Fibroblast of pulmonary artery (primary cell): ENCODE measurements around the gene IKZF2.

ENCODE experiments used
- DNase-seq: peaks from one replicate; pipeline ENCODE4 v3.0.0-alpha.2; 2010; ENCODE audit warnings: low read depth
- H3K4me3 ChIP-seq: replicated peaks from 2 replicates; pipeline ENCODE4 v1.5.1; 2011; ENCODE audit warnings: low read depth, mild to moderate bottlenecking, control low read depth, low read length, moderate library complexity
- CTCF ChIP-seq: IDR thresholded peaks from 2 replicates; pipeline ENCODE4 v1.5.1; 2011; ENCODE audit warnings: mild to moderate bottlenecking, control low read depth, low read length, inconsistent platforms; ENCODE audit errors: missing control alignments

IKZF2 gene

GRCh38 chr2:213167271-213167930 lies 16.0 kb upstream of the IKZF2 start:
- no peak for DNase-seq
- no peak overlapping the region for H3K4me3 ChIP-seq
- no peak for TF ChIP-seq CTCF

GRCh38 chr2:213166109-213166508 lies 14.7 kb upstream of the IKZF2 start:
- no peak for DNase-seq
- no peak for TF ChIP-seq CTCF
- no peak overlapping the region for H3K4me3 ChIP-seq

GRCh38 chr2:213164263-213164662 lies 12.9 kb upstream of the IKZF2 start:
- DNase-seq, result no peak
- TF ChIP-seq CTCF, result no peak
- no peak overlapping the region for H3K4me3 ChIP-seq

GRCh38 chr2:213162516-213163118 lies 11.2 kb upstream of the IKZF2 start:
- no peak overlapping the region for H3K4me3 ChIP-seq
- TF ChIP-seq CTCF, result no peak
- peak; percentile 19 for DNase-seq

GRCh38 chr2:213161759-213162515 lies 10.5 kb upstream of the IKZF2 start:
- no peak overlapping the region for H3K4me3 ChIP-seq
- DNase-seq, result peak; percentile 58
- TF ChIP-seq CTCF, result no peak

GRCh38 chr2:213159768-213160167 lies 8.4 kb upstream of the IKZF2 start:
- TF ChIP-seq CTCF, result no peak
- no peak for DNase-seq

GRCh38 chr2:213157242-213157641 lies 5.8 kb upstream of the IKZF2 start:
- TF ChIP-seq CTCF, result no peak
- no peak for DNase-seq
- no peak overlapping the region for H3K4me3 ChIP-seq

More at GRCh38 chr2:213159768-213160167, 8.4 kb upstream of the IKZF2 start:
- no peak overlapping the region for H3K4me3 ChIP-seq
